HG03432 (cell line): ENCODE measurements around the gene RAB44.

ENCODE experiments used
- ATAC-seq: cut with Tn5 transposase; IDR thresholded peaks from one replicate; pipeline ENCODE4 v1.9.1; 2021; ENCODE audit warnings: mild to moderate bottlenecking, moderate library complexity; ENCODE audit not compliant: unreplicated experiment

RAB44 gene

DNA sequence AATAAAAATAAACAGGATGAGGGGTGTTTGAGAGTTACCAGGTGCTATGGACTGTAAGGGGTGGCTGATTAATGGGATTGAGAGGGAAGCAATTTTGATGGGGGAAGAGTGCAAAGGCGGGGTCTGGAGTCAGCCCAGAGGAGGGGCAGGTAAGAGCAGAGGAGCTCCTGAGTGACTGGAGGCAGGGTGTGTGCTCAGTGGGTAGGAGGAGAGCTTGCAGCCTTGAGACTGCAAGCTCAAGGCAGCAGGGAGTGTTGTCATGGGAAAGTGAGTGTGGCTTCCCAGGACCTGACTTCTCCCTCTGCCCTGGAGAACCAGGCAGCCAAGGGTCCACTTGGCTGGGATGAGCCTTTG, 54.2 kb downstream of the RAB44 start:
- no peak for ATAC-seq

DNA sequence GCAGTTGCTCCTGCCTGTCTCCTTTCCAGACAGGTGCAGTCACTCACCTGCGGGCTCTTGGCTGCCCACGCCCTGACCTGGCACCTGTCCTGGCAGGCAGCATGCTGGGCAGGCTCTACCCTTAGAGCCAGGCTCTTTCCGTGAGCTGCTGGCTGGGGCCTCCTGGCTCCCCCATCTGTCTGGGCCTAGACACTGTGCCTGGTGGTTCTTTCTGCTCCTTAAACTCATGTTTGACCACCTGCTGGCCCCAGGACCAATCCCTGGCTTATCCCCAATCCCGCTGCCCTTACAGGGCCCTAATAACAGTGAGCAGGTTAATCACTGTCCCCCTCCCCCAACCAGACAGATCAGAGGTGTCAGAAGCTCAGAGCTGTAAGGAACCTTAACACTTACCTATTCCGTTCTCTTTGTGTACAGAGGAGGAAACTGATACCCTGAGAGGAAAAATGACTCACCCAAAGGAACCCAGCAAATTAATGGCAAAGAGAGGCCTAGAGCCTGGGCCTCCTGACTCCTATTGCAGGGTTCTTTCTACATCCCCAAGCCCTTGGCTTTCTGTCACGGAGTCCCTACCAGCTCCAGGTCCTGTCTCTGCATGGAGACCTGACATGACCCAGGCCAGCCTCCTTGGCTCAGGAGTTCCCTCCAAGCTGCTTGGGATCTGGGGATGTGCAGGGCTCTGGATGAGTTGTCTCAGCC, 54.7 kb downstream of the RAB44 start:
- no peak for ATAC-seq

DNA sequence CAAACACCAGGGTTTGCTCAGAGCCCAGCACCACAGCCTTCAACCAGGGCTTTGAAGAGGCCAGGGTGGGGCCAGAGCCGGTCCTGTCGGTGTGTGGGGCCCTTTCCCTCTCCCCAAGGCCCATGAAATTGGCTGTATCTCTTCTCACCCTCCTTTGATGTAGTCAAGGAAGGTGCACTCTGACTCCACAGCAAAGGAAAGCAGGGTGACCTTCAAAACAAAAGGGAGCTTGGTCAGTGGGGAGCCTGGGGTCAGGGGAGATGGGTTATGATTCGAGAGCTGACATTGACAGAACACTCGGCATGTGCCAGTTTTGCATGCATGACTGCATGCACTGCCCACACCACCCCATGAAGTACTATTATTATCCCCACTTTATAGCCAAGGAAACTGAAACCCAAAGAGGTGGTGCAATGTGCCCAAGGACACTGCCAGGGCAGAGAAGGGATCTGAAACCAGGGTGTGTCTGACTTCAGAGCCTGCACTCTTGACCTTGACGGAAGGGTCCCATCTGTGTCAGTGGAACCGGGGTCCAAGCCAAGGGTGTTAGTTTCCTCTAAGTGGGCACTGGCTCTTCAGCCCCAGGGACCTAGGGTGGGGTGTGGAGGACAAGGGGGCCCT, 55.4 kb downstream of the RAB44 start:
- peak; percentile 43 for ATAC-seq

DNA sequence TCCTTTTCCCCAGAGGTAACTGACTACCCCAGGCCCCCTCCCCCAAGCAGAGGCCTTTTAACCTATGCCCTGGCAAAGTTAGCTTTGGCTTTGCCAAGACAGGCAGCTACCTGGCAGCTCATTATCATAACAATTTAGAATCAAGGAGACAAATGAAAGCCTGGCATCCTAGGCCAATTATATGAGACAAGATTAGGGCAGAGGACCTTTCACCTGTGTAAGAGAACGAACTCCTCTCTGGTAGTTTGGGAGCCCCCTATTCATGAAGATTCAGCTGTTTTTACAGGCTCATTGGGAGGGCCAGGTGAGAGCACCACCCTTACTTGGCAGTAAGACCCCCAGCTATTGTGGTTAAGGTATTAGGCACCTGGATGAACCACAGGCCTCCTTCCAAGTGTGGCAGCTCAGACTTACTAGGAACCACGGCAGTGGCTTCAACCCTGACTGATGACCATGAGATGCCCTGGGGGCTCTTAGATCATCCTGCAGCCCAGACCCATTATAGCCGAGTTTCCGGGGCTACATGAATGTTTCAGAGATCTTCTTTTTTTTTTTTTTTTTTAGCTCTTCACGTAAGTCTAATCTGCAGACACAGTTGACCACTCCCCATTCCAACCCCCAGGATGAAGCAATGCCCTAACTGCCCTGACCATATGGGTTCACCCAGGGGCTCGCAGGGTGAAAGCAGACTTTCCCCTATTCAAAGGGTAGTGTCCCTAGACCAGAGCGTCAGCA, 56.2 kb downstream of the RAB44 start:
- ATAC-seq, result no peak

DNA sequence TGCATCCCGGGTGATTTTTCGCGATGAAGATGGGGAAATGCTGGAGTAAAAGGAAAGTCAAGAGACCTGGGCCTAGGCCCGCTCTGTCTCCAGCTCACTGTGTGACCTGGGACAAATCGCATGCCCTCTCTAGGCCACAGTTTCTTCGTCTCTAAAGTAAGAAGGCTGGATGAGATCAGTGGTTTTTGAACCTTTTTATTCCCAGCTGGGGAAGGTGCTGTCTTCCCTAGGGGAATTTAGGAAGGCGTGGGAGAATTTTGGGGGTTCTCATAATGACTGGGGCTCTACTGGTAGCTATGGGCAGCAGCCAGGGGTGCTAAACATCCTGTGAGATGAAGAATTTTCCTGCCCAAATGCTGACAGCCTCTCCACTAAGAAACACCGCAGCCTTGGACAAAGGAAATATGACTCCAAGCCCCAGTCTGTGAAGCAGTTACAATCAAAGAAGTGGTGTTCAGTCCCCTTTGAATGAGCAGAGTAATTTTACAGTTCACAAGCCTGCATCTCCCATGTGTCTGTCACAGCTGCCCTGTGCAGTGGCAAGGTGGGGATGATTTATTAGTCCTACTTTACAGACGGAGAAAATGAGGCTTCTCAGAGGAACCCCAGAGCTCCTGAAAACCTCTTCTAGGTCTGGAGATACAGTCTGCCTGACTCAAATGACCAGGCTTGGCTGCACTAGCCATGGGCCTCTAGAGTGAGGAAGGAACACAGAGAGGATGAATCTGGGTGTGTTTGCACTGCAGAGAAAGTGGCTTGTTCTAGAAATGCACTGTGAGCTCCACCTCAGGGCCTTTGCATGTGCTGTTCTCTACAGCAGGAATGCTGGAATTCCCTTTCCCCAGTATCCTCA, 57.2 kb downstream of the RAB44 start:
- ATAC-seq, result no peak

DNA sequence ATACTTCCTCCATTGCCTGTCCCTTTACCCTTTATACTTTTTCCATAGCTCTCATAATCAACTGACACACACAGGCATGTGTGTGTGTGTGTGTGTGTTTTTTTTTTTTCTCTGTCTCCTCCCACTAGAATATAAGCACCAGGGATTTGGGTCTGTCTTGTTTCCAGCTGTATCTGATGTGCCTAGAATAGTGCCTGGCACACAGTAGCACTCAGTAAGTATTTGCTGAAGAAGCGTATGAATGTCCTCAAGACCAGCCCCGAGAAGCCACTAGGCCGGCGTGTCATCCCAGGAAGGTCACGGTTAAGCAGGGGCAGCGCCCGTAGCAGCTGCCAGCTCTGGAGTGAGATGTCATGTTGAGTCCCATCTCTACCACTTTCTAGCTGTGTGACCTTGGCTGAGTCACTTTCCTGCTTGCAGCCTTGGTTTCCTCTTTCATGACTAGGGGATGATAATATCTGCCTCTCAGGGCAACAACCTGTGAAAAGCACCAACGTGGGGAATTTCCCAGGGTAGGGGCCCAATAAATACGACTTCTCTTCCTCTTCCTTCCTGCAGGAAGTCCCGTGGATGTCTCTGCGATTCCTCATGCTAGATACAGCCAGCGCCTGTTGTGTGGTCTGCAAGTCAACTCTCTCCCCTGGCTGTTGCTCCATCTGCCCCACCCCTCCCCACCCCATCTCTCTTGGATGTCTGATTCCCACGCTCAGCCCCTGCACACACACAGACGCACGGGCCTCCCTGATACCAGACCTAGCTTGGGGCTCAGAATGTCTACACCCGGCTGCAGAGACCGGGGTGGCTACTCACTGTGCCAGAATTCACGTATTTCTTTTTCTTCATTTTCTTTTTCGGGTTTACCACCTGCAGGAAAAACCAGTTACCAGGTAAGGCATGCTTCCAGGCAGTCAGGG, 58.1 kb downstream of the RAB44 start:
- ATAC-seq, result peak; percentile 53

DNA sequence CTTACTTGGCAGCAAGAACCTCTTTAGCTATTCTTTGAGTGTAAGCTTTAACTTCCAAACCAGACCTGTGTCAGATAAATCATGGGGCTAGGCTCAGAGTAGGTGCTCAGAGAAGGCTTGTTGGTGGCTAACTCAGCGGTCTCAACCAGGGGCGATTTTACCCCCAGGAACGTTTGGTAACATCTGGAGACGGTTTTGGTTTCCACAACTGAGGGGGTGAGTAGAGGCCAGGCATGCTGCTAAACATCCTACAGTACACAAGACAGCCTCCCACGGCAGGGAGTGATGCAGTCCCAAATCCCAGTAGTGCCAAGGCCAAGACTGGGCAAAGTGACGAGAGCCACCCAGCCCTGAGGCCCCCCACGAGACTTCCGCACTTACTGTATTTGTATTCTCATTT, 59.2 kb downstream of the RAB44 start:
- no peak for ATAC-seq

DNA sequence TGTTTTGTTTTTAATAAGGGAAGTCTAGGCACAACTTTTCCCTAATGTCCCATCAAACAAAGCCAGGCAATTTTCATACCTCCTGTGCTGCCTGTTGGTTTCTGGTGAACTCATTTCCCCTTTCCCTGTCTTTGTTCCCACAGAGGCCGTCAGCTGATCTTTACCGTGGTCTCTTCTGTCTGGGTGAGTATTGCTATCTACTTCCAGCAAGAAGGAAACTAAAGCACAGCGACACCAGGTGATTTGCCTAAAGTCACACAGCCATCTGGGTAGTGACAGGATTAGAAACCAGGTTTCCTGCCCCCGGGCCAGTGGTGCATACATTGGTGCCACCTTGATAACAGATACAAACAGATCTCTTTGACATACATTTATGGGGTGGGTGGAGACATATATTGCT, 59.6 kb downstream of the RAB44 start:
- ATAC-seq, result no peak

DNA sequence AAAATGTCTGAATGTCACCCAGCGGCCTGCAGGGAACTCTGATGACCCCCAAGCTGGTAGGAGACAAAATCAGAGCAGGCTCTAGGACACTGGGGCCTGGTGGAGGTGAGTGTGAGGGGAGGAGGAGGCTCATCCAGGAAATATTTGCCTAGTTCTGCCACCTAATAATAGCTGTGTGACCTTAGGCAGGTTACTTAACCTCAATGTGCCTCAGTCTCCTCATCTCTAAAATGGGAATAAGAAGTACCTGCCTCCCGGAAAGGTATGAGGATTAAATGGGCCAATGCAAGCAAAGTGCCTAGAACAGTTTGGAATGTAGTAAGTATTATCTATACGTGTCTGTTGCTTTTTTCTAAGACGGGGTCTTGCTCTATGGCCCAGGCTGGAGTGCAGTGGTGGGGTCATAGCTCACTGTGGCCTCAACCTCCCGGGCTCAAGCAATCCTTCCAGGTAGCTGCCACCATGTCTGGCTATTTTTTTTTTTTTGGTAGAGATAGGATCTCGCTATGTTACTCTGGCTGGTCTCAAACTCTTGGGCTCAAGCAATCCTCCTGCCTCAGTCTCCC, 60.4 kb downstream of the RAB44 start:
- ATAC-seq, result no peak

DNA sequence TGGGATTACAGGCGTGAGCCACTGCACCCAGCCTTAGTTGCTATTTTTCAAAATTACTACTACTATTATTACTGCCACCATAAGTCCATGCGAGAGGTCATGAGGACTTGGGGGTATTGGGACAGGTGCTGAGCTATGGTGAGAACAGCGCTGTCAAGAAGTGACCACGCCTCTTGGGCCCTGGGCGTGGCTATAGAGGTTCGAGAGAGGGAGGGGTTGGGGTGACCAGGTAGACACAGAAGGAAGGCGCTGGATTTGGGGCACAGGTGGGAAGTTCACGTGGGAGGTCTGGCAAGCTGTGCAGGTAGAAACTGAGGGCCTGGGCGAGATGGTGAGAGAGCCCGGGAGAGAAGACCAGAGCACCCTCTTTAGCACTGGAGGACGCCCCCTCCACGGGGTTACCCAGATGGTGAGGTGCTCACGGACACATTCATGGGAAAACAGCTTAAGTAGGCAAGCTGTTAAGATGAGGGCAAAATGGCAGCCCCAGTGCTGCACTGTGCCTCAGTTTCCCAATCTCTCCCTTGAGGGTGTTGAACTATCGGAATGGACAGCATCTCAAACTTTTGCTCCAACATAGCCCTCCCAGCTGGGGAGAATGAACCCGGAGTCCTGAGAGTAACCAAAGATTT, 61.0 kb downstream of the RAB44 start:
- no peak for ATAC-seq

DNA sequence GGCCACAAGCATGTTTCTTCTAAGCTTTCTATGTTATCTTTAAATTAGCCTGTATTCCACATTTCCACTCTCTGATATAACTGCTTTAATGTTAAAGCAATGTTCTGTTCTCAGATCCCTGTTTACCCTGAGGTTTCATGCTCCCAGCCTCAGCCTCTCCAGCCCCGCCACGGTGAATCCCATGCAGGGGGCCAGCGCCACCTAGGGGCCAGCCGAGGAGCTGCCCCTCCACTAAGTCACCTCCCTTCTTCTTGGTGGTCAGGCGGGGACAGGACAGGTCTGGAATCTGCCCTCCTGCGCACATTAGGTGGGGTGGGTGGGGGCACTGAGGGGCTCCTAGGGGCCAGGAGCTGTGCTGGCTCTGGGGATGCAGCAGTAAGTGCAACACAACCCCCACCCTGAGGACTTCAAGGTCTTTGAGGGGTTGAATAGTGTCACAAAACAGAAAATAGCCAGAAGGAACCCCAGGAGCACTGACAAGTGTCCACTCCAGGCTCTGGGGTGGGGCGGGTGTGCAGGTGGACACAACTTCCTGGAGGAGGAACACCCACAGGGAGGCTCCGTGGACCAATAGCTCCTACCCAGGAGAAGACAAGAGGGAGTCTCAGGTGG, 61.6 kb downstream of the RAB44 start:
- ATAC-seq, result peak; percentile 43

DNA sequence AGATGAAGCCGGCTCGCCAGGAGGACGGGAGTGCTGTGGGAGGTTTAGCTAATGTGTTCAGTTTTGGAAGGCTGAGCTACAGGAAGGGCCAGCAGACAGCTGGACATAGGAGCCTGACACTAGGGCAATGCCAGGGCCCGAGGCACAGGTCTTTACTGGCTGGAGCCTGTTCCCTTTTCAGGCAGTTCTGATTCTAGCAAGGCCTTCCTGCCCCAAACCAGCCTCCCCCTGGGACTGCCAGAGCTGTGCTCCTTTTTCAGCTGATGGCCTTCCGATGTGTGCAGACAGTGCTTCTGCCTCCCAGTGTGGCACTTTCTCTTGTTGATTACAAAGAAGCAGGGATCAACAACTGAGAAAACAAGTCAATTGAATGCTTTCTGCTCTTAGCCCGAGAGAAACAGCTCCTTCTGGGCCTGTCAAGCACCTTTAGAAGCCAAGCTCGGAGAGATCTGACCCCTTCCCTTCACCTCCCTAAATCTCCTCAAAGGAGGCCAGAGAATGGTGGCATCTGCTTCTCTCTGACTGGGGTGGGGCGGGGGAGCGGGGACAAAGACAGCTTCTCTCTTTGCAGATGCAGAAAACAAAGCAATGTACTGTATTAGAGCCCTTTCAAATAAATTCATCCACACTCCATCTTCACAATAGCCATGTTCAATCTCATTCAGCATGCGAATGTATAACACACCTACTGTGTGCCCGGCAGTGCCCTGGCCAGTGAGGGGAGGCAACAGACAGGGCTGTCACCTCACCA, 63.2 kb downstream of the RAB44 start:
- ATAC-seq, result no peak

DNA sequence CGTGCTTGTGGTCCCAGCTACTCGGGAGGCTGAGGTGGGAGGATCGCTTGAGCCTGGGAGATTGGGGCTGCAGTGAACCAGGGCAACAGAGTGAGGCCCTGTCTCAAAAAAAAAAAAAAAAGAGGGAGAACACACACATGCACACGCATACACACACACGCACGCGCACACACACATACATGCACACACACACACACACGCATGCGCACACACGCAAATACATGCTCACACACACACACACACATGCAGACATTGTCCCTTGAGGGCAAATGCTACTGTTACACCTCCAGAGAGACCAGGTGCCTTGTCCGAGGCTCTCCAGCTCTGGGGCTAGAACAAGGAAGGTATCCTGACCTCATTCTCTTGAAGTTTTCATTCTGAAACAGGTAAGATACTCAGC, 64.5 kb downstream of the RAB44 start:
- ATAC-seq, result no peak

DNA sequence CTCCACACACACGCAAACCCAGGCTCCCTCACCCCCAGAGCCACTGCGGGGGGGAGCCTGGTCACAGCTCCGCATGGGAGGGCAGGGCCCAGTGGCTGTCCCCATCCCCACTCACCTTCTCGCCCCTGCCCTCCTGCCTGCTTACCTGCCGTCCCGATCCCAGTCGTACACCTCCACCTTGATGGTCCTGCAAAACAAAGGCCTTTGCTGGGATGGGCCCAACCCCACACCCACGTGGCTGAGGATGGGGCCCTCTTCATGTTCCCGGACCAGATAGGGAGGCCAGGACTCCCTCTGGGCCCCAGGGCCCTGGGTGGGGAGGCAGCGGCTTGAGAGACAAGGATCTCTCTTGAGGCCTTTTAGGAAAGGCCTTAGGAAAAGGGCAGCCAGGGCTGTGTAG, 67.6 kb downstream of the RAB44 start:
- ATAC-seq, result no peak

DNA sequence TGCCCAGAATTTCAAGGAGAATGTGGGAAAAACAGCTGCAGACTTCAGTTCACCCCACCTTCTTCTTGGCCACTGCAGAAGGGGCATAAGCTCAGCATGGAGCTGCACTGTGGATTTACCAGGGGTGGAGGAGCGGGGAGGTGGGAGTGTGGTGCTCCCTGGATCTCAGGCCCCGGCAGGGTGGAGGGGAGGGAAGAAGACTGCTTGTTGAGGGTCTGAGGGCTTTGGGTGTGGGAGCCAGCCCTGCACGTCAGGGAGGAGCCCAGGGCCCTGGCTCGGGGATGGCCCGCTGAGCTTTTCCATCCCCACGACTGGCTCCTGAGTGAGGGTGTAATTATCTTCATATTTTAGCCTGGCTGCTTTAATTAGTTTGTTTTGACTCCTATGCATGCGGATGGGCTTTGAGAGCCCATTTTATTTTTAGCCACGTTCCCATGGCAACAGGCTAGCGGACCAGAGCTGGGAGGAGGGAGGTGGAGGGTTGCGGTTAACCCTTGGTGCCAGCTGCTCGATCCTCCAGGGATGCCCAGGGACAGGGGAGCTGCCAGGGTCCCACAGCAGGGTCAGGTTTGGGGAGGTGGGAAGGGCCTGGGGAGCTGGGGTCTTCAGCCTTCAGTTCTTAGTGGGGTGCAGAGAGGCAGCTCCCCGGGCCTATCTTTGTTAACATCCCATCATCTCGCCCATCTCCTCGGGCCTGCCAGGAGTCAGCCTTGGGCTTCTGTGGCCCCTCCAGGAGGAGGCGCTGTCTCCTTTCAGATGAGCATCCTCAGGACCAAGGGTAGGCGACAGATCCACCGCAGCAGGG, 68.2 kb downstream of the RAB44 start:
- ATAC-seq, result peak; percentile 72

DNA sequence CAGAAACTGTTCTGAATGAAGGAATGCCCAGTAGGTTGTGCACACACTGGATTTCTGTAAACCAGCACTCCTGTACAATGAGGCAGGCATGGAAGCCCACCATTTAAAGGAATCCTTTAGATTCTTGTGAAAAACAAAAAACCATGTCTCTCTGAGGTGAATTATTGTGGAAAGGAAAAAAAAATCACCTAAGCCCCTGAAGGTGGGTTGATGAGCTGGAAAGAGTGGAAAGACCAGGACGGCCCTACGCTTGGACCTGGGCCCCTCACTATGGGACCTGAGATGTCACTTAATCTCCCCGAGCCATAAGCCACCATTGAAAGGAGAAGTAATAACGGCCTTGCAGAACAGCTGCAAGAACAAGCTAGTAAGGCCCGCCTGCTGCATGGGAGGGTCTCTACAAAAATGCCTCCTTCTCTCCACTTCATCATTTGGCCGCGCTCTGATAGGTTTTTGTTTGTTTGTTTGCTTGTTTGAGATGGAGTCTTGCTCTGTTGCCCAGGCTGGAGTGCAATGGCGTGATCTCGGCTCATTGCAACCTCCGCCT, 68.8 kb downstream of the RAB44 start:
- no peak for ATAC-seq

DNA sequence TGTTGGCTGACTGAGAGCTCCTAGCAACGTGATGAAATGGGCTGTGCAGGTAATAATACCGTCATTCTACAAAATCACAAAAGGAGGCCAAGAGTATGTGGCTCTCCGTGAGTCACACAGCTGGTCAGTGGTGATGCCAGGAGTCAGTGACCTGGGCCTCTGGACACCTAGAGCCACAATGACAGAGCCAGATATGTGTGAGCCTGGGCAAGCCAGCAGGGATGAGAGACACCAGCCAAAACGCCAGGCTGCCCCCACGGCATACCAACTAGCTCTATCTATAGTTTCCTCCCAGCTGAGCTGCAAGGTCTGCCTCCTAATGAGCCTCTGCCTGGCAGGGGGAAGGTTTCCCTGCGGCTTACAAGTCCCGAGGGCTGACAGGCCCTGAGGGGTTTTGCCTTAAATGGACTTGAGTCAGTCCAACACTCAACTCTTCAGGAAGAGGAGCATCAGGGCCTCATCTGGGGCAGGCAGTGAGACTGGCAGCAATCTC, 71.6 kb downstream of the RAB44 start:
- no peak for ATAC-seq
